K562 (cell line): ENCODE results near the gene CLNK. TPM values are rescaled to one million over a fixed set of nuclear protein-coding genes. Genes with fewer than 3 reads are reported as not detected.

ENCODE experiments used
- ATAC-seq: fragments of 200-7000 bp; cut with Tn5 transposase; 3 replicates; pipeline ENCODE4 v1.9.1; 2020; ENCODE audit warnings: moderate library complexity
- BruUV-seq: library from RNA; stranded (reverse); fragments of 400-500 nt; replicated peaks from 2 replicates; lab custom pipeline; 2021; lab: Mats Ljungman, UMichigan
- CTCF ChIA-PET: fragments of 300-600 bp; formaldehyde crosslinking; extraction: SDS; loops from one replicate; lab custom pipeline; 2021; ENCODE audit warnings: low intra/inter-chr PET ratio; lab: Yijun Ruan, JAX
- POLR2A ChIA-PET: fragments of 300-600, 350-650 bp; sonication (Branson Sonifier 250); formaldehyde crosslinking; extraction: SDS; loops from one replicate; lab custom pipeline; 2021; ENCODE audit warnings: antibody characterized with exemption, inconsistent platforms; lab: Yijun Ruan, JAX
- DNase-seq, 4 experiments: peaks; one replicate each; pipeline versions ENCODE4 v3.0.0 to v3.0.0-alpha.2; 2011 to 2018; ENCODE audit warnings: low spot score in 3 of 4, mixed read lengths in 3 of 4; ENCODE audit errors: extremely low read depth in 1 of 4
- FAIRE-seq: peaks from 2 replicates; lab custom pipeline; 2011; peaks lifted over from hg19 to GRCh38; lab: Jason Lieb, UNC
- H2AFZ ChIP-seq: 2 replicates; pipeline ENCODE4 v1.6.0; 2011; ENCODE audit warnings: low read depth, low read length, control low read depth, inconsistent platforms
- H3K27ac ChIP-seq: fragments of 200-600 bp; 3 replicates; pipeline ENCODE4 v1.8.0; 2011; ENCODE audit warnings: low read depth, mild to moderate bottlenecking, control low read depth, inconsistent platforms, low read length, moderate library complexity, mixed read lengths; ENCODE audit errors: extremely low read depth
- H3K27me3 ChIP-seq, 2 experiments: fragments of 300-600 bp in 1 of 2; 2 replicates in 1 of 2; 3 replicates in 1 of 2; pipeline versions ENCODE4 v1.6.0 to v1.8.0; 2011; ENCODE audit warnings: inconsistent platforms in 2 of 2, low read length in 2 of 2, mild to moderate bottlenecking in 1 of 2, mixed read lengths in 1 of 2, moderate library complexity in 1 of 2; ENCODE audit not compliant: control insufficient read depth in 2 of 2, insufficient read depth in 2 of 2
- H3K36me3 ChIP-seq: fragments of 300-600 bp; 3 replicates; pipeline ENCODE4 v1.8.0; 2011; ENCODE audit warnings: mild to moderate bottlenecking, low read length, inconsistent platforms; ENCODE audit not compliant: control insufficient read depth, insufficient read depth
- H3K4me1 ChIP-seq, 2 experiments: fragments of 200-600 bp in 1 of 2; replicated peaks in 1 of 2; 2 replicates in 1 of 2; 3 replicates in 1 of 2; pipeline versions ENCODE4 v1.5.1 to v1.8.0; 2011; ENCODE audit warnings: inconsistent platforms in 2 of 2, low read length in 2 of 2, mild to moderate bottlenecking in 1 of 2, mixed read lengths in 1 of 2, moderate library complexity in 1 of 2; ENCODE audit not compliant: control insufficient read depth in 2 of 2, insufficient read depth in 2 of 2
- H3K4me2 ChIP-seq: 2 replicates; pipeline ENCODE4 v1.6.1; 2011; ENCODE audit warnings: low read length, control low read depth, inconsistent platforms, mixed read lengths; ENCODE audit not compliant: insufficient read depth
- H3K4me3 ChIP-seq: fragments of 200-600 bp; sonication (generic), shearing (Covaris generic); 2 replicates; pipeline ENCODE4 v1.5.1; 2016; ENCODE audit warnings: control low read depth, inconsistent platforms
- H3K79me2 ChIP-seq: fragments of 200-600 bp; 3 replicates; pipeline ENCODE4 v1.8.0; 2011; ENCODE audit warnings: low read length, inconsistent platforms; ENCODE audit not compliant: control insufficient read depth, insufficient read depth
- H3K9ac ChIP-seq, 2 experiments: 2 replicates each; pipeline versions ENCODE4 v1.6.0 to v1.6.1; 2011; ENCODE audit warnings: low read depth in 2 of 2, low read length in 2 of 2, control low read depth in 1 of 2, inconsistent platforms in 1 of 2, mild to moderate bottlenecking in 1 of 2, mixed read lengths in 1 of 2; ENCODE audit not compliant: insufficient read depth in 1 of 2
- H3K9me1 ChIP-seq: one replicate; pipeline ENCODE4 v1.6.0; 2011; ENCODE audit warnings: inconsistent platforms, mild to moderate bottlenecking, low read length, moderate library complexity; ENCODE audit not compliant: control insufficient read depth, insufficient read depth
- H3K9me3 ChIP-seq: replicated peaks from 2 replicates; pipeline ENCODE4 v1.5.1; 2011; ENCODE audit warnings: low read depth, low read length, inconsistent platforms; ENCODE audit not compliant: control insufficient read depth, insufficient read depth
- H4K20me1 ChIP-seq: replicated peaks from 2 replicates; pipeline ENCODE4 v1.6.1; 2011; ENCODE audit warnings: low read length, inconsistent platforms, mixed read lengths; ENCODE audit not compliant: control insufficient read depth, insufficient read depth
- CBFA2T2 ChIP-seq: fragments of 450-650 bp; conservative IDR thresholded peaks from 2 replicates; pipeline ENCODE4 v1.6.1; 2017; ENCODE audit warnings: mild to moderate bottlenecking
- FOXM1 ChIP-seq, 2 experiments: fragments of 450-650 bp in 1 of 2; sonication (generic) in 1 of 2; formaldehyde crosslinking in 1 of 2; IDR thresholded peaks; 2 replicates each; pipeline versions ENCODE4 v1.6.1 to v1.9.0; 2017 to 2022; ENCODE audit warnings: low read depth in 2 of 2, mild to moderate bottlenecking in 2 of 2, missing genetic modification reagents in 1 of 2, moderate library complexity in 1 of 2
- KDM5B ChIP-seq: fragments of 200-600 bp; sonication (generic); IDR thresholded peaks from 2 replicates; pipeline ENCODE4 v1.6.1; 2012; ENCODE audit warnings: low read depth, mild to moderate bottlenecking, moderate library complexity, low read length, control low read depth, inconsistent platforms; ENCODE audit not compliant: insufficient replicate concordance
- PRMT5 ChIP-seq: sonication (generic); formaldehyde crosslinking; IDR thresholded peaks from 2 replicates; pipeline ENCODE4 v1.5.0; 2020; ENCODE audit warnings: missing genetic modification reagents
- PTRF ChIP-seq: fragments of 450-650 bp; IDR thresholded peaks from 2 replicates; pipeline ENCODE4 v1.6.1; 2016; ENCODE audit warnings: mild to moderate bottlenecking, missing genetic modification characterization, missing compliant biosample characterization
- ZBTB1 ChIP-seq: sonication (generic); formaldehyde crosslinking; IDR thresholded peaks from 2 replicates; pipeline ENCODE4 v1.8.1; 2023; ENCODE audit warnings: missing genetic modification reagents, low read depth, mild to moderate bottlenecking, borderline replicate concordance
- ZNF212 ChIP-seq: fragments of 450-650 bp; formaldehyde crosslinking; IDR thresholded peaks from 2 replicates; pipeline ENCODE4 v1.4.0; 2020; ENCODE audit warnings: mild to moderate bottlenecking
- ZNF239 ChIP-seq: fragments of 250-450 bp; sonication (Bioruptor Pico); IDR thresholded peaks from 2 replicates; pipeline ENCODE4 v1.4.0; 2020; ENCODE audit warnings: mild to moderate bottlenecking
- ZNF444 ChIP-seq: fragments of 250-450 bp; sonication (Bioruptor Pico); IDR thresholded peaks from 2 replicates; pipeline ENCODE4 v1.4.0; 2020; ENCODE audit warnings: mild to moderate bottlenecking, moderate library complexity
- ZNF695 ChIP-seq: fragments of 450-650 bp; formaldehyde crosslinking; IDR thresholded peaks from 2 replicates; pipeline ENCODE4 v1.4.0; 2020; ENCODE audit warnings: mild to moderate bottlenecking, moderate library complexity
- WGBS: fragments of 100-300 bp; shearing (Covaris generic); methylation state at CpG from one replicate; pipeline ENCODE4 v1.1.6; 2016; ENCODE audit warnings: low coverage, mixed read lengths; ENCODE audit not compliant: insufficient coverage; ENCODE audit errors: missing lambda C conversion rate; 5-methylcytosine and 5-hydroxymethylcytosine counted together
- in situ Hi-C: fragments of 300-500 bp; cut with MboI; formaldehyde crosslinking; loops from 4 replicates; pipeline ENCODE4 v1.15.0; 2018; ENCODE audit warnings: inconsistent platforms, mixed read lengths
- intact Hi-C: fragments of 100-400 bp; cut with micrococcal nuclease; formaldehyde crosslinking; loops from 2 replicates; pipeline ENCODE4 v1.14.2; 2022
- polyA plus RNA-seq, 8 experiments: library from polyadenylated mRNA; depleted of rRNA in 4 of 8; stranded (reverse) in 5 of 8; unstranded in 3 of 8; fragments of >200 nt; fragmentation: Nextera tagmentation in 2 of 8; fragmentation: Illumina TruSeq in 1 of 8; extraction: Ambion mirVana in 2 of 8; extraction: Trizol in 1 of 8; gene quantifications; 2 replicates each; pipeline versions ENCODE4 v1.2.1 to v1.2.3, GENCODE V29; 2011 to 2014; ENCODE audit warnings: inconsistent platforms in 1 of 8, missing spikeins in 1 of 8
- total RNA-seq, 7 experiments: library from RNA; depleted of rRNA in 6 of 7; stranded (reverse); fragments of >200 nt in 6 of 7; fragmentation: Illumina TruSeq in 2 of 7; extraction: Trizol in 2 of 7; gene quantifications; 2 replicates each; pipeline versions ENCODE4 v1.2.1 to v1.2.3, GENCODE V29; 2011 to 2021; ENCODE audit warnings: low replicate concordance in 1 of 7

CLNK gene
- total and polyA plus RNA-seq, 9 of the 15 experiments (the other 6 are each of a cell fraction or from before 2014, with no cell fraction given): not detected

- WGBS: 5% methylated on average over 2 of the region's 3 CpGs
- ChIA-PET CTCF (no interaction called here), POLR2A (no interaction called here)
- H3K4me3 ChIP-seq: no peak overlapping the region
- TF ChIP-seq PTRF (tag) (no peak), FOXM1 (IDR thresholded peaks at IDR 0.05; ENCODE audit: low read depth) (no peak), FOXM1 (CRISPR knock-in tag; IDR thresholded peaks at IDR 0.05; ENCODE audit: low read depth) (no peak), ZNF695 (CRISPR knock-in tag) (no peak), KDM5B (no peak), CBFA2T2 (no peak), PRMT5 (CRISPR knock-in tag) (no peak), ZNF212 (CRISPR knock-in tag) (no peak), ZNF239 (CRISPR knock-in tag) (no peak), ZNF444 (no peak), ZBTB1 (CRISPR knock-in tag) (no peak)
- no peak overlapping the region for H2AFZ ChIP-seq
- H3K27me3 ChIP-seq: no peaks in the 10 kb centered on the region
- ATAC-seq: no peak
- no peaks in the 10 kb centered on the region for H4K20me1 ChIP-seq
- intact Hi-C loops (no loop called here), in situ Hi-C loops (no loop called here)
- H3K4me1 ChIP-seq: no peaks in the 10 kb centered on the region
- no peak overlapping the region for H3K4me2 ChIP-seq
- no peak overlapping the region for H3K27ac ChIP-seq
- H3K9ac ChIP-seq: no peak overlapping the region
- DNase-seq: no peak
- no peaks in the 10 kb centered on the region for H3K9me3 ChIP-seq
- H3K36me3 ChIP-seq: no peaks in the 10 kb centered on the region
- no peak for FAIRE-seq
- BruUV-seq: no TSS peak
- no peaks in the 10 kb centered on the region for H3K9me1 ChIP-seq
- no peaks in the 10 kb centered on the region for H3K79me2 ChIP-seq
Observed at GRCh38 chr4:10701161-10701560, 16.6 kb upstream of the CLNK start.
